ENCODE measurements around the gene PDRG1. TPM values are rescaled to one million over a fixed set of nuclear protein-coding genes. Genes with fewer than 3 reads are reported as not detected.

Gene PDRG1
- total and polyA plus RNA-seq, 9 donors: 6.4 to 14.1 (median 9.7) TPM

- Histone ChIP-seq H3K27ac (no peak overlapping the region), H3K9me3 (no peaks in the 10 kb centered on the region), H3K4me1 (ENCODE audit: insufficient read depth) (no peaks in the 10 kb centered on the region), H3K27me3 (no peaks in the 10 kb centered on the region), H3K36me3 (no peaks in the 10 kb centered on the region), H3K4me3 (no peak overlapping the region)
- no peak for DNase-seq
- WGBS, 3 donors: 61 to 64% (median 63%) methylated on average over 7 of the region's 7 CpGs
- TF ChIP-seq POLR2A (IDR thresholded peaks at IDR 0.05): no peak
- TF ChIP-seq, protein P1, sequence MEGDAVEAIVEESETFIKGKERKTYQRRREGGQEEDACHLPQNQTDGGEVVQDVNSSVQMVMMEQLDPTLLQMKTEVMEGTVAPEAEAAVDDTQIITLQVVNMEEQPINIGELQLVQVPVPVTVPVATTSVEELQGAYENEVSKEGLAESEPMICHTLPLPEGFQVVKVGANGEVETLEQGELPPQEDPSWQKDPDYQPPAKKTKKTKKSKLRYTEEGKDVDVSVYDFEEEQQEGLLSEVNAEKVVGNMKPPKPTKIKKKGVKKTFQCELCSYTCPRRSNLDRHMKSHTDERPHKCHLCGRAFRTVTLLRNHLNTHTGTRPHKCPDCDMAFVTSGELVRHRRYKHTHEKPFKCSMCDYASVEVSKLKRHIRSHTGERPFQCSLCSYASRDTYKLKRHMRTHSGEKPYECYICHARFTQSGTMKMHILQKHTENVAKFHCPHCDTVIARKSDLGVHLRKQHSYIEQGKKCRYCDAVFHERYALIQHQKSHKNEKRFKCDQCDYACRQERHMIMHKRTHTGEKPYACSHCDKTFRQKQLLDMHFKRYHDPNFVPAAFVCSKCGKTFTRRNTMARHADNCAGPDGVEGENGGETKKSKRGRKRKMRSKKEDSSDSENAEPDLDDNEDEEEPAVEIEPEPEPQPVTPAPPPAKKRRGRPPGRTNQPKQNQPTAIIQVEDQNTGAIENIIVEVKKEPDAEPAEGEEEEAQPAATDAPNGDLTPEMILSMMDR (IDR thresholded peaks at IDR 0.05): no peak
- TF ChIP-seq EP300 (IDR thresholded peaks at IDR 0.05): no peak
- intact Hi-C loops (cut with DNase I): no loop called here
Measured at GRCh38 chr20:31915491-31916280, 36.2 kb downstream of the PDRG1 start.

DNA sequence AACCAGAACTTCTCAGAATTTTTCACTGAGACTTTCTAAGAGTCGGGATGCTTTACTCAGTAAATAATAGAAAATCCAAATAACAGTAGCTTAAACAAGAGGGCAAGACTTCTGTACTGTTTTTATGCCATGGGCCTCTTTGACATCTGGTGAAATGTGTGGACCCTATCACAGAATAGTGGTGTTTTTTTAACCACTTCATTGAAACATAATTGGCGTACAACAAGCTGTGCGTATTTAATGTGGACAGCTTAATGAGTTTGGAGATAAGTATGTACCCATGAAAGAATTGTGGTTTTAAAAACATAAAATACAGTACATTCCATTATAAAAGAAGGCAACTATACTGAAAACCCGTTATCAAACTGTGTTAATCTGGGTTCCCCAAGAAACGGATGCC is 37.7 kb downstream of the PDRG1 start:
- TF ChIP-seq POLR2A (IDR thresholded peaks at IDR 0.05) (no peak), EP300 (IDR thresholded peaks at IDR 0.05) (no peak)
- TF ChIP-seq, protein P1 (IDR thresholded peaks at IDR 0.05): no peak
- DNase-seq: no peak
- intact Hi-C loops (cut with DNase I): no loop called here
- H3K9me3 ChIP-seq: no peaks in the 10 kb centered on the region
- no peaks in the 10 kb centered on the region for H3K36me3 ChIP-seq
- no peaks in the 10 kb centered on the region for H3K27me3 ChIP-seq
- WGBS, 3 donors: 39 to 42% (median 41%) methylated on average over 5 of the region's 5 CpGs
- H3K4me3 ChIP-seq: no peak overlapping the region
- no peaks in the 10 kb centered on the region for H3K4me1 ChIP-seq (ENCODE audit: insufficient read depth)
- H3K27ac ChIP-seq: no peak overlapping the region

- DNase-seq: no peak
- WGBS, 3 donors: 62 to 67% (median 62%) methylated on average over 15 of the region's 15 CpGs
- Histone ChIP-seq H3K9me3 (no peaks in the 10 kb centered on the region), H3K27ac (no peak overlapping the region), H3K4me3 (no peak overlapping the region), H3K27me3 (no peaks in the 10 kb centered on the region), H3K36me3 (no peaks in the 10 kb centered on the region), H3K4me1 (ENCODE audit: insufficient read depth) (no peaks in the 10 kb centered on the region)
- TF ChIP-seq EP300 (IDR thresholded peaks at IDR 0.05) (no peak), POLR2A (IDR thresholded peaks at IDR 0.05) (no peak)
- TF ChIP-seq, protein P1 (IDR thresholded peaks at IDR 0.05): no peak
- intact Hi-C loops (cut with DNase I): no loop called here
Measured at GRCh38 chr20:31913431-31914157, 38.3 kb downstream of the PDRG1 start.

GRCh38 chr20:31910071-31910803 is 41.6 kb downstream of the PDRG1 start:
- intact Hi-C loops (cut with DNase I): no loop called here
- DNase-seq: no peak
- Histone ChIP-seq H3K36me3 (no peaks in the 10 kb centered on the region), H3K9me3 (no peaks in the 10 kb centered on the region), H3K27me3 (no peaks in the 10 kb centered on the region), H3K4me1 (ENCODE audit: insufficient read depth) (no peaks in the 10 kb centered on the region), H3K27ac (no peak overlapping the region), H3K4me3 (no peak overlapping the region)
- TF ChIP-seq, protein P1 (IDR thresholded peaks at IDR 0.05): no peak
- TF ChIP-seq POLR2A (IDR thresholded peaks at IDR 0.05) (no peak), EP300 (IDR thresholded peaks at IDR 0.05) (no peak)
- 84 to 96% (median 86%) methylated on average over 4 of the region's 4 CpGs for WGBS, 3 donors

All from ovary (tissue), 9 donors.